LNCaP clone FGC (cell line): Measurements from ENCODE around the gene ACACB.

Experiments
- DNase-seq: peaks from one replicate; pipeline ENCODE4 v3.0.0-alpha.2; 2011; ENCODE audit warnings: low read depth
- H3K4me3 ChIP-seq: 2 replicates; pipeline ENCODE4 v1.5.1; 2011; ENCODE audit warnings: mild to moderate bottlenecking, low read depth, low read length, control low read depth
- TF ChIP-seq, protein P1 (sequence below): IDR thresholded peaks from 2 replicates; pipeline ENCODE4 v1.5.1; 2012; ENCODE audit warnings: mild to moderate bottlenecking; ENCODE audit not compliant: control insufficient read depth, insufficient read depth; ENCODE audit errors: extremely low read depth

ACACB gene

DNA sequence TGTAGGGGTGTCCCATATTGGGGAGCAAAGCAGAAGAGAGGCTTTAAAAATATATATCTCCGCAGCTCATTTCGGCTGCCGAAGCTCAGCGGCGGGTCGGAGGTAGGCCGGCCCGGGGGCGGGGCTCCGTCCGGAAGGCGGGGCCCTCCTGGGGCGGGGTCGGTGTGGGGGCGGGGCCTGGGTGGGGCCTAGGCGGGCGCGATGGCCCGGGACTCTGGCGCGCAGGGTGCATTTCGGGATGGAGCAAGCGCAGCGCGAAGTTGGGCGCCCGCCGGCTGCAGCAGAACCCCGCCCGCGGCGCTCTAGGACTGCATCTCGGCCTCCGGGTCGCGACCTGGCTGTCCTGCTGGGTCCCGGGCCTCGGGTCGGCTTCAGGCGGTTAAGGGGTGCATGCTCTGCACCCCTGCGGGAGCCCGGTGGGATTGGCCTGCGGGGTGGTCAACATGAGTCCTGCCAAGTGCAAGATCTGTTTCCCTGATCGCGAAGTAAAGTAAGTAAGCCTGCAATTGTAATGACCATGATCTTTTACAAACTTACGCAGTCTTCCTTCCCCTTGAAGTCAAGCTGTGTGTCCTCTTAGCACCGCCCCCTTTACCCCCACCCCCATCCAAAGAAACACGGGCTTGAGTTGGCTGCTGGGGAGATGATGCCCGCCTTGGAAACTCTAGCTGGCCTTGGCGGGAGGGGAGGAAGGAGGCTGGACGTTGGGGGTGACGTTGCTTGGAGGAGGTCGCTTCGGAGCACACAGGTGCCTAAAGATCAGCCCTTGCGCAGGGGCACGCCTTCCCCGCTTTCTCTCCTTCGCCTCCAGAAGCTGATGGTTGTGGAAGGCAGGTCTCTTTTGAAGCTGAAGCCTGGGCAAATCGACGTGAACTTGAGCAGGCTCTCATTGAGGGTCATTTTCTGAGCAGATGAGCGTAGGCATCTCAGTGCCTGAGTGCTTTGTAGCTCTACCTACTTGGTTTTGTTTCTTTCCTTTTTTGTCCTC, 38.4 kb downstream of the ACACB start:
- DNase-seq: peak; percentile 90
- TF ChIP-seq, protein P1, sequence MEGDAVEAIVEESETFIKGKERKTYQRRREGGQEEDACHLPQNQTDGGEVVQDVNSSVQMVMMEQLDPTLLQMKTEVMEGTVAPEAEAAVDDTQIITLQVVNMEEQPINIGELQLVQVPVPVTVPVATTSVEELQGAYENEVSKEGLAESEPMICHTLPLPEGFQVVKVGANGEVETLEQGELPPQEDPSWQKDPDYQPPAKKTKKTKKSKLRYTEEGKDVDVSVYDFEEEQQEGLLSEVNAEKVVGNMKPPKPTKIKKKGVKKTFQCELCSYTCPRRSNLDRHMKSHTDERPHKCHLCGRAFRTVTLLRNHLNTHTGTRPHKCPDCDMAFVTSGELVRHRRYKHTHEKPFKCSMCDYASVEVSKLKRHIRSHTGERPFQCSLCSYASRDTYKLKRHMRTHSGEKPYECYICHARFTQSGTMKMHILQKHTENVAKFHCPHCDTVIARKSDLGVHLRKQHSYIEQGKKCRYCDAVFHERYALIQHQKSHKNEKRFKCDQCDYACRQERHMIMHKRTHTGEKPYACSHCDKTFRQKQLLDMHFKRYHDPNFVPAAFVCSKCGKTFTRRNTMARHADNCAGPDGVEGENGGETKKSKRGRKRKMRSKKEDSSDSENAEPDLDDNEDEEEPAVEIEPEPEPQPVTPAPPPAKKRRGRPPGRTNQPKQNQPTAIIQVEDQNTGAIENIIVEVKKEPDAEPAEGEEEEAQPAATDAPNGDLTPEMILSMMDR: no peak
- H3K4me3 ChIP-seq: peak overlapping the region; percentile 70

DNA sequence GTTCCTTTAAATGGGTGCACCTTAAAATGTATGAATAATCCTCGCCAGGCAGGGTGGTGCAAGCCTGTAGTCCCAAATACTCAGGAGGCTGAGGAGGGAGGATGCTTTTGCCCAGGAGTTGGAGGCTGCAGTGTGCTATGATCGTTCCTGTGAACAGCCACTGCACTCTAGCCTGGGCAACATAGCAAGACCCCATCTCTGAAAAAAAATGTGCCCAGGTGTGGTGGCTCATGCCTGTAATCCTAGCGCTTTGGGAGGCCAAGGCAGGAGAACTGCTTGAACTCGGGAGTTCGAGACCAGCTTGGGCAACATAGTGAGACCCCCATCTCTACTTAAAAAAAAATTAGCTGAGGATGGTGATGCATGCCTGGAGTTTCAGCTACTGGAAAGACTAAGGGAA, 39.6 kb downstream of the ACACB start:
- no peak for DNase-seq
- H3K4me3 ChIP-seq: no peak overlapping the region
- TF ChIP-seq, protein P1: no peak

DNA sequence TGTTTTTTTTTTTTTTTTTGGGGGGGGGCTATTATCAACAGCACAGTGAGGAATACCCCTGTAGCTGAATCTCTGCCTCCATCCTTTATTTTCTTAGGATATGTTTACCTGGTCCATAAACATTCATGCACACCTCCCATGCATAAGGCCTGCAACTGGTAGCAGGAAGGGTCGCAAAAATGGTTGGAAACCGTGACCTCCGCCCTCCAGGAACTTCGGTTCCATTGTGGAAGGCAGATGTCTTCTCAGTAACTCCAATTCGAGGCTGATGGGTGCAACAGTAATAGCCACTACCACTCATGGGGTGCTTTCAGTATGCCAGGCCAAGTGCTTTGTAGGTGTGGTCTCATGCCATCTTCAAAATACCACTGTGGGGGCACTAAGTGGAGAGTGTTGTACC, 40.2 kb downstream of the ACACB start:
- TF ChIP-seq, protein P1: no peak
- no peak for DNase-seq
- H3K4me3 ChIP-seq: no peak overlapping the region

DNA sequence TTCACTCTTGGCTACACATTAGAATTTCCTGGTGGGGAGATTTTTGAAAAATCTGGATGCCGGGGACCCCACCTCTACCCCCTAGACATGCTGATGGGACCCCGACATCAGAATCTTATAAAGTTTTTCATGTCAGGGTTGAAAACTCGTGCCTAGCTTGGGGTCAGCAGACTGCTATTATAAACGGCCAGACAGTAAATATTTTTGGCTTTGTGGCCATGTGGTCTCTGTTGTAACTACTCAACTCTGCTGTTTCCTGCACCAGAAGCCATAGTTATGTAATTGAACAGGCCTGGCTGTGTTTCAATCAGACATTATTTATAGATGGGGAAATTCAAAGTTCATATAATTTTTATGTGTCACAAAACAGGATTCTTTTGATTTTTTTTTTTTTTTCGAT, 41.6 kb downstream of the ACACB start:
- TF ChIP-seq, protein P1: no peak
- DNase-seq: no peak
- H3K4me3 ChIP-seq: no peak overlapping the region

DNA sequence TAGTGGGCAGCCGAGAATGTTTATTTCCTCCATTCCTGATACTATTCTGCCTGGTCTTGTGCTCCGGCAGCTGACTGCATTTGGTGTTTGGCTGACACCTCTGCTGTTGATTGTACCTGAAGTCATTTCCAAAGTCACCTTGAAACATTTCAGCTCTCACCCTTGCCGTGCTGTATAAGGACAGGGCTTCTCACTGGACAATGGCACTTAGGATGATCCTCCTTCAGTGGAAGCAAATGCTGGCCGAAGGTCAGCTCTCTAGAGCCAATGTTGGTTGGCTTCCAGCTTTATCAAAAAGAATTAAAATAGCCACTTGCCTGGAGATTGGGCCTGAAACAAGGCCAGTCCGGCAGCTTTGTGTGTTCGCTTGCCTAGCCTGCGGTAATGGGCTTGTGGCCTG, 44.0 kb downstream of the ACACB start:
- TF ChIP-seq, protein P1: no peak
- no peak overlapping the region for H3K4me3 ChIP-seq
- DNase-seq: no peak

DNA sequence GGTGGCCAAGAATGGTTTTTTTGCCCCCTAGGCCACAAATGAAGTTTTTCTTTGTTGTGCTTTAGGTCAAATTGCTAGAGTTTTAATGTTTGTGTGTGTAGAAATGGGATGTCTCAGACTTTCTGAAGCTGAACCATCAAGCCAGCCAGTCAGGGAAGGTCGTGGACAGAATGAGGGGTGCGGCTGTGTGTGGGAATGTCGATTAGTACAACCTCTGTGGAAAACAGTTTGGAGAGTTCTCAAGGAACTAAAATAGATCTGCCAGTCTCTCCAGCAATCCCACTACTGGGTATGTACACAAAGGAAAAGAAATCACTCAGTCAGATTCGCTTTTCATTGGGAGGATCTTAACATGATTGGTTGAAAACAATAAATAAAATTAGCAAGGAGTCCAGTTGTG, 44.5 kb downstream of the ACACB start:
- H3K4me3 ChIP-seq: no peak overlapping the region
- DNase-seq: no peak
- TF ChIP-seq, protein P1: no peak

DNA sequence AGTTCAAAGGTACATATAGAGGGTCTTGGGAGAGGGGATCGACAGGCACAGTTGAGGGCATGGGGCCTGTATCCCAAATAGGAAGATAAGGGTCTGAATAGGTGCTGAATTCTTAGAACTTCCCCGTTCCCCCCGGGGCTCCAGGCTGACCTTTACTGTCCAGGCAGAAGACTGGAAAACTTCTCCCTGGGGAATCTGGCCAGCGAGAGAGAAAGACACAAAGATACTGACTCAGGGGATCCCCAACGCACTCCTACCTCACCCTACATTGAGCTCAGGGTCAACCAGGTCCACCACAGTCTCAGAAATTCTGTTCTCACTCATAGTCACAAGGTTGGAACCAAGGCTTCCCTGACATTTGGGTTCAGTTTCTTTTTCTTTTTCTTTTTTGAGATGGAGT, 46.2 kb downstream of the ACACB start:
- no peak for DNase-seq
- TF ChIP-seq, protein P1: no peak
- no peak overlapping the region for H3K4me3 ChIP-seq
